HCT116 (cell line): ENCODE results near the gene MAP3K20. TPM values are rescaled to one million over a fixed set of nuclear protein-coding genes. Genes with fewer than 3 reads are reported as not detected.

ENCODE experiments used
- ATAC-seq: fragments of 200-7000 bp; cut with Tn5 transposase; 2 replicates; pipeline ENCODE4 v1.9.1; 2020; ENCODE audit warnings: mild to moderate bottlenecking, moderate library complexity
- BruUV-seq: library from RNA; stranded (reverse); fragments of 400-500 nt; replicated peaks from 2 replicates; lab custom pipeline; 2021; lab: Mats Ljungman, UMichigan
- CTCF ChIA-PET: fragments of 300-600 bp; sonication (Branson Sonifier 250); formaldehyde crosslinking; loops from one replicate; lab custom pipeline; 2021; ENCODE audit warnings: antibody characterized with exemption; lab: Charles Lee
- POLR2A ChIA-PET: fragments of 300-600, 350-600 bp; sonication (Branson Sonifier 250); formaldehyde crosslinking; loops from one replicate; lab custom pipeline; 2021; ENCODE audit warnings: antibody characterized with exemption; lab: Charles Lee
- RAD21 ChIA-PET, 2 experiments: fragments of 300-600 bp; sonication (Branson Sonifier 250); formaldehyde crosslinking; loops; one replicate each; lab custom pipeline; 2023; ENCODE audit warnings: low total read pairs in 2 of 2; ENCODE audit not compliant: uncharacterized antibody in 2 of 2, unreplicated experiment in 2 of 2, low non-redundant PET in 1 of 2; lab: Charles Lee
- DNase-seq: peaks from one replicate; pipeline ENCODE4 v3.0.0-alpha.2; 2010; ENCODE audit warnings: low read depth, low spot score
- H2AFZ ChIP-seq: fragments of 200-600 bp; shearing (Covaris generic), sonication (generic); 2 replicates; pipeline ENCODE4 v1.6.1; 2017; ENCODE audit warnings: low read depth, mixed run types, mixed read lengths, antibody characterized with exemption, low read length; ENCODE audit not compliant: poor library complexity, severe bottlenecking
- H3K27ac ChIP-seq: 2 replicates; pipeline ENCODE4 v1.5.1; 2012; ENCODE audit warnings: low read depth, low read length
- H3K27me3 ChIP-seq: fragments of 200-600 bp; sonication (generic); 2 replicates; pipeline ENCODE4 v1.6.1; 2016; ENCODE audit warnings: mixed run types, low read length, mixed read lengths; ENCODE audit not compliant: insufficient read depth
- H3K36me3 ChIP-seq, 2 experiments: fragments of 200-500 bp in 1 of 2; fragments of 200-600 bp in 1 of 2; sonication (Bioruptor generic) in 1 of 2; sonication (generic) in 1 of 2; 2 replicates each; pipeline versions ENCODE4 v1.5.1 to v1.6.1; 2014 to 2016; ENCODE audit warnings: low read length in 2 of 2, inconsistent platforms in 1 of 2, mixed read lengths in 1 of 2, mixed run types in 1 of 2; ENCODE audit not compliant: insufficient read depth in 2 of 2, control insufficient read depth in 1 of 2
- H3K4me1 ChIP-seq, 2 experiments: fragments of 200-600 bp in 1 of 2; sonication (generic) in 1 of 2; 2 replicates each; pipeline versions ENCODE4 v1.5.1 to v1.6.1; 2012 to 2017; ENCODE audit warnings: low read length in 2 of 2, inconsistent platforms in 1 of 2, mild to moderate bottlenecking in 1 of 2, mixed read lengths in 1 of 2, mixed run types in 1 of 2, moderate library complexity in 1 of 2; ENCODE audit not compliant: insufficient read depth in 2 of 2, control insufficient read depth in 1 of 2
- H3K4me2 ChIP-seq: fragments of 200-600 bp; sonication (generic); 2 replicates; pipeline ENCODE4 v1.6.1; 2017; ENCODE audit warnings: mixed run types, low read length, mixed read lengths
- H3K4me3 ChIP-seq, 2 experiments: fragments of 200-600 bp in 1 of 2; sonication (generic) in 1 of 2; replicated peaks in 1 of 2; 2 replicates each; pipeline ENCODE4 v1.5.1; 2011 to 2016; ENCODE audit warnings: low read length in 2 of 2, control low read depth in 1 of 2, low read depth in 1 of 2, mild to moderate bottlenecking in 1 of 2, mixed read lengths in 1 of 2, mixed run types in 1 of 2
- H3K79me2 ChIP-seq: fragments of 200-600 bp; sonication (generic); 2 replicates; pipeline ENCODE4 v1.6.1; 2017; ENCODE audit warnings: mild to moderate bottlenecking, mixed run types, low read length, moderate library complexity, mixed read lengths; ENCODE audit not compliant: insufficient read depth
- H3K9ac ChIP-seq: fragments of 200-600 bp; sonication (generic); 2 replicates; pipeline ENCODE4 v1.6.1; 2016; ENCODE audit warnings: low read length, mixed read lengths
- H3K9me2 ChIP-seq: fragments of 200-600 bp; sonication (generic), shearing (Covaris generic); 2 replicates; pipeline ENCODE4 v1.6.1; 2017; ENCODE audit warnings: mixed run types, mild to moderate bottlenecking, moderate library complexity; ENCODE audit not compliant: insufficient read depth
- H3K9me3 ChIP-seq, 2 experiments: fragments of 200-500 bp in 1 of 2; fragments of 200-600 bp in 1 of 2; sonication (Bioruptor generic) in 1 of 2; sonication (generic) in 1 of 2; 2 replicates each; pipeline ENCODE4 v1.6.1; 2014 to 2017; ENCODE audit warnings: low read length in 2 of 2, mixed read lengths in 2 of 2, inconsistent platforms in 1 of 2, low read depth in 1 of 2, mild to moderate bottlenecking in 1 of 2, mixed run types in 1 of 2, moderate library complexity in 1 of 2; ENCODE audit not compliant: control insufficient read depth in 1 of 2, insufficient read depth in 1 of 2
- H4K20me1 ChIP-seq: fragments of 200-600 bp; sonication (generic), shearing (Covaris generic); 2 replicates; pipeline ENCODE4 v1.6.1; 2017; ENCODE audit warnings: mixed run types, mild to moderate bottlenecking, moderate library complexity; ENCODE audit not compliant: insufficient read depth
- ATF3 ChIP-seq: IDR thresholded peaks from 2 replicates; pipeline ENCODE4 v1.6.1; 2012
- CBX3 ChIP-seq: IDR thresholded peaks from 2 replicates; pipeline ENCODE4 v1.6.1; 2012; ENCODE audit warnings: low read depth
- CEBPB ChIP-seq: IDR thresholded peaks from 2 replicates; pipeline ENCODE4 v1.6.1; 2012; ENCODE audit warnings: low read depth
- CTCF ChIP-seq, 3 experiments: fragments of 200-600 bp in 1 of 3; sonication (generic) in 1 of 3; IDR thresholded peaks in 2 of 3; conservative IDR thresholded peaks in 1 of 3; 2 replicates each; pipeline ENCODE4 v1.5.1; 2012 to 2017; ENCODE audit warnings: low read depth in 2 of 3, low read length in 2 of 3, antibody characterized with exemption in 1 of 3, borderline replicate concordance in 1 of 3, control low read depth in 1 of 3, mild to moderate bottlenecking in 1 of 3, mixed read lengths in 1 of 3, mixed run types in 1 of 3, moderate library complexity in 1 of 3; ENCODE audit not compliant: insufficient read depth in 1 of 3
- EGR1 ChIP-seq: IDR thresholded peaks from 2 replicates; pipeline ENCODE4 v1.6.1; 2012; ENCODE audit warnings: low read depth
- ELF1 ChIP-seq: IDR thresholded peaks from 2 replicates; pipeline ENCODE4 v1.6.1; 2012; ENCODE audit warnings: low read depth, borderline replicate concordance
- FOSL1 ChIP-seq: IDR thresholded peaks from 2 replicates; pipeline ENCODE4 v1.6.1; 2012; ENCODE audit warnings: low read depth
- JUND ChIP-seq: IDR thresholded peaks from 2 replicates; pipeline ENCODE4 v1.6.1; 2012
- POLR2A ChIP-seq: IDR thresholded peaks from 2 replicates; pipeline ENCODE4 v1.7.0; 2011; ENCODE audit warnings: borderline replicate concordance; ENCODE audit not compliant: insufficient read depth, insufficient read length; ENCODE audit errors: extremely low read depth
- RAD21 ChIP-seq: IDR thresholded peaks from 2 replicates; pipeline ENCODE4 v1.6.1; 2012; ENCODE audit warnings: low read depth, mild to moderate bottlenecking
- REST ChIP-seq: IDR thresholded peaks from 2 replicates; pipeline ENCODE4 v1.6.1; 2012; ENCODE audit warnings: low read depth
- SIN3A ChIP-seq: IDR thresholded peaks from 2 replicates; pipeline ENCODE4 v1.6.1; 2012; ENCODE audit warnings: low read depth
- SP1 ChIP-seq: IDR thresholded peaks from 2 replicates; pipeline ENCODE4 v1.6.1; 2012; ENCODE audit warnings: low read depth
- YY1 ChIP-seq: IDR thresholded peaks from 2 replicates; pipeline ENCODE4 v1.6.1; 2011; ENCODE audit warnings: low read length, low read depth, moderate library complexity, mild to moderate bottlenecking; ENCODE audit not compliant: insufficient replicate concordance; ENCODE audit errors: extremely low read depth
- ZFX ChIP-seq: fragments of 450-650 bp; IDR thresholded peaks from 2 replicates; pipeline ENCODE4 v1.6.1; 2017
- ZNF274 ChIP-seq: fragments of 200-500 bp; sonication (Bioruptor generic); IDR thresholded peaks from 2 replicates; pipeline ENCODE4 v1.6.1; 2014; ENCODE audit warnings: mild to moderate bottlenecking, low read depth, low read length, inconsistent platforms
- intact Hi-C: fragments of 100-400 bp; cut with micrococcal nuclease; formaldehyde crosslinking; loops from 2 replicates; pipeline ENCODE4 v1.10.0; 2022
- total RNA-seq: library from RNA; stranded (reverse); gene quantifications from one replicate; pipeline ENCODE4 v1.2.1, GENCODE V29; 2021; ENCODE audit not compliant: unreplicated experiment

Gene MAP3K20
- total RNA-seq, 1 experiment from 2014 or later: 40.0 TPM

GRCh38 chr2:173175222-173175621 is 99.6 kb downstream of the MAP3K20 start:
- Histone ChIP-seq H3K27ac (no peak overlapping the region), H3K27me3 (no peaks in the 10 kb centered on the region), H3K36me3 (no peaks in the 10 kb centered on the region), H4K20me1 (no peaks in the 10 kb centered on the region; the same call in 1 of the 2 replicates), H3K9ac (no peak overlapping the region), H3K4me1 (no peaks in the 10 kb centered on the region), H3K9me3 (no peaks in the 10 kb centered on the region), H3K4me2 (no peak overlapping the region), H3K4me3 (no peak overlapping the region), H2AFZ (no peak overlapping the region), H3K9me2 (no peaks in the 10 kb centered on the region), H3K79me2 (no peaks in the 10 kb centered on the region)
- DNase-seq (no peak), ATAC-seq (no peak)
- TF ChIP-seq FOSL1 (no peak), POLR2A (no peak), SP1 (no peak), ZFX (no peak), YY1 (no peak), ZNF274 (no peak), RAD21 (no peak), CTCF (IDR thresholded peaks at IDR 0.05 in 2 of 3, conservative IDR thresholded peaks at IDR 0.05 in 1 of 3; ENCODE audit: borderline replicate concordance in 1 of 3, insufficient read depth in 1 of 3, low read depth in 2 of 3, low read length in 2 of 3) (no peak), ATF3 (no peak), CEBPB (no peak), EGR1 (no peak), CBX3 (no peak), JUND (no peak), REST (no peak), ELF1 (no peak), SIN3A (no peak)
- intact Hi-C loops: no loop called here
- ChIA-PET RAD21 (no interaction called here), POLR2A (no interaction called here), CTCF (no interaction called here)
- no TSS peak for BruUV-seq
